MG63 (cell line): ENCODE results near the gene AK5. TPM values are rescaled to one million over a fixed set of nuclear protein-coding genes. Genes with fewer than 3 reads are reported as not detected.
A peak's percentile ranks its signal among the peaks of the same experiment; 100 is the strongest.

ENCODE experiments used
- DNase-seq: peaks from one replicate; pipeline ENCODE4 v3.0.0-alpha.2; 2020
- H3K27me3 ChIP-seq: fragments of 250-450 bp; sonication (Bioruptor Pico); 2 replicates; pipeline ENCODE4 v1.5.1; 2020; ENCODE audit warnings: mild to moderate bottlenecking, moderate library complexity
- H3K36me3 ChIP-seq: fragments of 250-450 bp; sonication (Bioruptor Pico); 2 replicates; pipeline ENCODE4 v1.5.1; 2020; ENCODE audit warnings: mild to moderate bottlenecking, moderate library complexity
- H3K4me3 ChIP-seq: fragments of 250-450 bp; sonication (Bioruptor Pico); 2 replicates; pipeline ENCODE4 v1.5.1; 2020; ENCODE audit warnings: mild to moderate bottlenecking, moderate library complexity
- H3K9me3 ChIP-seq: fragments of 250-450 bp; sonication (Bioruptor Pico); 2 replicates; pipeline ENCODE4 v1.5.1; 2020; ENCODE audit warnings: mild to moderate bottlenecking, moderate library complexity
- total RNA-seq: library from RNA; depleted of rRNA; stranded (reverse); fragments of >200 nt; shearing (Covaris generic); gene quantifications from 2 replicates; pipeline ENCODE4 v1.2.3, GENCODE V29; 2014; ENCODE audit warnings: low replicate concordance

Gene AK5
- total RNA-seq, 1 experiment from 2014 or later, result 10.9 TPM

- no peaks in the 10 kb centered on the region for H3K36me3 ChIP-seq
- no peak overlapping the region for H3K4me3 ChIP-seq
- H3K9me3 ChIP-seq, result no peaks in the 10 kb centered on the region
- DNase-seq, result peak; percentile 21
- H3K27me3 ChIP-seq, result no peaks in the 10 kb centered on the region
These were observed 89.6 kb downstream of the AK5 start for GRCh38 chr1:77371396-77371795.

DNA sequence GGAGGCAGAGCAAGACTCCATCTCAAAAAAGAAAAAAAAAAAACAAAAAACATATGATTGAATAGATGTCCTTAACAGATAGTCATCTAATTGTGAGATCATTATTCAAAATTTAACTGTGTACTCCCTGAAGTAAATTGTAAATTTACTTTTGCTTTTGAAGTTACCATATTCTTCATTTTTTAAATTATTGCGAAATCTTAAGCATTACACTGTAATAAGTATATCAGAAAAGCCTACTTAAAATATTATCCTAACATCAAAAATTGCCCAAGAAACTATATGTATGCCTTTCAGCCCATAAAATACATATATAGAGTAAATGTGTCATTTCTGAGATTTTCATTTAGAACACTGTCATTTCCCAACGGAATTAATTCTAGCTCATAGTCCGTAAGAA is 91.9 kb downstream of the AK5 start:
- Histone ChIP-seq H3K36me3 (no peaks in the 10 kb centered on the region), H3K4me3 (no peak overlapping the region), H3K27me3 (no peaks in the 10 kb centered on the region), H3K9me3 (no peaks in the 10 kb centered on the region)
- no peak for DNase-seq

DNA sequence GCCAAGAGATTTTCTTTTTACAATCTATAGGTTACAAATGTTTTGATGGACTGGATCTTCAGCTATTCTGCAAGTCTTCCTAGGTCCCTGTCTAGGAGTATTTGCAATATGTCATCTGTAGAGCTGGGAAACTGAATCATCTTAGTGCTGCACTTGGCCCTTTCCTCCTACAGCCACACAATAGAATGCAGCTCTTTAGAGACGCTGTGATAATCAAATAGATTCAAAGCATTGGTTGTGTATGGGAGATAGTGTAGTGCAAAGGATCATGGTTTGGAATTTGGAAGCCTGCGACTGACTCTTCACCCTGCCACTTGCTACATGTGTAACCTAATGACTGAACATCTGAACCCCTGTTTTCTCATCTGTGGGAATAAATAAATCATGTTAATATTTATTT is 93.7 kb downstream of the AK5 start:
- Histone ChIP-seq H3K36me3 (no peaks in the 10 kb centered on the region), H3K4me3 (no peak overlapping the region), H3K27me3 (no peaks in the 10 kb centered on the region), H3K9me3 (no peaks in the 10 kb centered on the region)
- no peak for DNase-seq

GRCh38 chr1:77375990-77376389 is 94.2 kb downstream of the AK5 start:
- no peak for DNase-seq
- no peak overlapping the region for H3K4me3 ChIP-seq
- H3K27me3 ChIP-seq, result no peaks in the 10 kb centered on the region
- no peaks in the 10 kb centered on the region for H3K9me3 ChIP-seq
- H3K36me3 ChIP-seq, result no peaks in the 10 kb centered on the region

GRCh38 chr1:77378723-77379535 is 97.1 kb downstream of the AK5 start:
- Histone ChIP-seq H3K27me3 (no peaks in the 10 kb centered on the region), H3K36me3 (no peaks in the 10 kb centered on the region), H3K9me3 (no peaks in the 10 kb centered on the region), H3K4me3 (no peak overlapping the region)
- DNase-seq, result peak; percentile 71

DNA sequence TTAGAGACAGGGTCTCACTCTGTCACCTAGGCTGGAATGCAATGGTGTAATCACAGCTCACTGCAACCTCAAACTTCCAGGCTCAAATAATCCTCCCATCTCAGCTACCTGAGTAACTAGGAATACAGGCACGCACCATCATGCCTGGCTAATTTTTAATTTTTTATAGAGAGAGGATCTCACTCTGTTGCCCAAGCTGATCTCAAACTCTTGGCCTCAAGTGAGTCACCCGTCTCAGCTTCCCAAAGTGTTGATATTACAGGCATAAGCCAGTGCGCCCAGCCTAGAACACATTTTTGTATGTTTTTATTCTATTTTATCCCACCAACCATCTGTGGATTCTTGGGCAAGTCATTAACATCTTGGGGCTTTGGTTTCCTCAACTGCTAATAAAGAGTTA is 100.5 kb downstream of the AK5 start:
- no peak overlapping the region for H3K4me3 ChIP-seq

GRCh38 chr1:77383236-77383635 is 101.4 kb downstream of the AK5 start:
- no peaks in the 10 kb centered on the region for H3K36me3 ChIP-seq
- no peak for DNase-seq
- H3K9me3 ChIP-seq, result no peaks in the 10 kb centered on the region
- H3K27me3 ChIP-seq, result no peaks in the 10 kb centered on the region
- no peak overlapping the region for H3K4me3 ChIP-seq

More for the DNA sequence above, 100.5 kb downstream of the AK5 start:
- Histone ChIP-seq H3K27me3 (no peaks in the 10 kb centered on the region), H3K36me3 (no peaks in the 10 kb centered on the region), H3K9me3 (no peaks in the 10 kb centered on the region)
- no peak for DNase-seq

DNA sequence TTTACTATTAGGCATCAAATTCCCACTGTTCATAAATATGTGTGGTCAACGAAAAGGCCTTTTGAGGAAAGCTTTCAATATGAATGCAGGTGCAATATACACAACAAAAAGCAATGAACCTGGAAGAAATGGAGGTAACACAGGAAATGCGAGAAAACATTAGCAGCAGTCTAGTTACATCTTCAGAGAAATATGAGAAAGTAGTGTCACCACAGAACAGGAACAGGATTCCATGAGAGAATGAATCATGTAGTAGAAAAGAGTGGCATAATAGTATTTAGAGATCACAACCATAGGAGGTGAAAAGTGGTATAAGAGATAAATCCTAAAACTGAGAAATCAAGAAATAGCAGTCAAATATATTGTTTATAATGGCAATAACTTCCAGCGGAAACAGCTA is 103.7 kb downstream of the AK5 start:
- no peaks in the 10 kb centered on the region for H3K9me3 ChIP-seq
- no peak overlapping the region for H3K4me3 ChIP-seq
- no peaks in the 10 kb centered on the region for H3K36me3 ChIP-seq
- DNase-seq, result no peak
- H3K27me3 ChIP-seq, result no peaks in the 10 kb centered on the region

DNA sequence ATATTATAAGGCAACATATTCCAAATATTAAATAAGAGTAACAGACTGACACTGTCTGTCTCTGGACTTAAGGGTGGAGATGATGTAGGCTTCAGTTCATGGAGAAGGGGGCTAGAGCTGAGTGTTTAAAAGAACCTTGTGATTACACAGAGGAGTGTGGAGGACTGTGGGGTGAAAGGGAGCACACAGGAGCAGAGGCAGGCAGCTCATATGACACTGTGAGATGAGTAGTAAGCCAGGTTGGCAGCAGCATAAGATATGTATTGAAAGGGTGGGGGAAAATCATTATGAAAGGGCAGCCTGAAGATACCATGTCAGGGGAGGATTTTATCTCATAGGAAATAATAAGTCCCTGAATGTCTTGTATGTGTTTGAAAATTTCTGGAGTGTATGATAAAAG is 104.5 kb downstream of the AK5 start:
- no peaks in the 10 kb centered on the region for H3K9me3 ChIP-seq
- H3K27me3 ChIP-seq, result no peaks in the 10 kb centered on the region
- H3K4me3 ChIP-seq, result no peak overlapping the region
- DNase-seq, result no peak
- H3K36me3 ChIP-seq, result no peaks in the 10 kb centered on the region

- DNase-seq, result no peak
- no peaks in the 10 kb centered on the region for H3K9me3 ChIP-seq
- no peak overlapping the region for H3K4me3 ChIP-seq
- no peaks in the 10 kb centered on the region for H3K36me3 ChIP-seq
- no peaks in the 10 kb centered on the region for H3K27me3 ChIP-seq
These were observed 105.7 kb downstream of the AK5 start for GRCh38 chr1:77387553-77387952.

GRCh38 chr1:77388661-77389060 is 106.8 kb downstream of the AK5 start:
- DNase-seq, result no peak
- H3K36me3 ChIP-seq, result no peaks in the 10 kb centered on the region; the same call in 1 of the 2 replicates
- no peaks in the 10 kb centered on the region for H3K9me3 ChIP-seq
- H3K27me3 ChIP-seq, result no peaks in the 10 kb centered on the region
- no peak overlapping the region for H3K4me3 ChIP-seq

DNA sequence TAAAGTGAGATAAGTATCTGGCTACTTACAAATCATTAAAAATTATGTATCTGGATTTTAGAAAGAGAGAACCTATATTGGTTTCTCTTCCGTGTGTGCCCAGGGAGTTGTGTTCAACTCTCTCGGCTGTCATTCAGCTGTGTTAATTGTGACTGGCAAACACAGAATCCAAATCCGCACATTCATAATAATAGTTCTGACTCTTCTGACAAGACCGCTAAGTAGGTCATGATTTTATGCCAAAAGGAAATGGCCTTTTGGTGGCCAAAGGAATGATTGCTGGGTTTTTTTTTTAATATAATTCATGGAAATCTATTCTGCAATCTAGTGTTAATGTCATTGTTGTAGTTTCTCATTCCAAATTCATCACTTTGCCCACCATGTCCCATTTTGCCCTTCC is 110.7 kb downstream of the AK5 start:
- no peaks in the 10 kb centered on the region for H3K27me3 ChIP-seq
- no peaks in the 10 kb centered on the region; the same call in 1 of the 2 replicates for H3K36me3 ChIP-seq
- no peak for DNase-seq
- no peaks in the 10 kb centered on the region for H3K9me3 ChIP-seq
- no peak overlapping the region for H3K4me3 ChIP-seq

GRCh38 chr1:77394166-77394565 is 112.3 kb downstream of the AK5 start:
- no peak for DNase-seq
- Histone ChIP-seq H3K9me3 (no peaks in the 10 kb centered on the region), H3K36me3 (no peaks in the 10 kb centered on the region; the same call in 1 of the 2 replicates), H3K4me3 (no peak overlapping the region), H3K27me3 (no peaks in the 10 kb centered on the region)

- DNase-seq, result no peak
- no peaks in the 10 kb centered on the region for H3K9me3 ChIP-seq
- no peaks in the 10 kb centered on the region for H3K27me3 ChIP-seq
- H3K4me3 ChIP-seq, result no peak overlapping the region
- no peaks in the 10 kb centered on the region; the same call in 1 of the 2 replicates for H3K36me3 ChIP-seq
These were observed 113.2 kb downstream of the AK5 start for GRCh38 chr1:77395051-77395450.

GRCh38 chr1:77398152-77398551 is 116.3 kb downstream of the AK5 start:
- Histone ChIP-seq H3K27me3 (no peaks in the 10 kb centered on the region), H3K9me3 (no peaks in the 10 kb centered on the region), H3K4me3 (no peak overlapping the region), H3K36me3 (no peaks in the 10 kb centered on the region; the same call in 1 of the 2 replicates)
- no peak for DNase-seq

- Histone ChIP-seq H3K4me3 (no peak overlapping the region), H3K27me3 (no peaks in the 10 kb centered on the region), H3K36me3 (no peaks in the 10 kb centered on the region), H3K9me3 (no peaks in the 10 kb centered on the region)
- DNase-seq, result no peak
These were observed 117.6 kb downstream of the AK5 start for GRCh38 chr1:77399250-77400086.

- H3K36me3 ChIP-seq, result no peaks in the 10 kb centered on the region
- H3K4me3 ChIP-seq, result no peak overlapping the region
- no peaks in the 10 kb centered on the region for H3K27me3 ChIP-seq
- H3K9me3 ChIP-seq, result no peaks in the 10 kb centered on the region
- no peak for DNase-seq
These were observed 119.0 kb downstream of the AK5 start for GRCh38 chr1:77400781-77401180.

GRCh38 chr1:77401384-77401783 is 119.6 kb downstream of the AK5 start:
- no peaks in the 10 kb centered on the region for H3K36me3 ChIP-seq
- DNase-seq, result no peak
- H3K4me3 ChIP-seq, result no peak overlapping the region

More at GRCh38 chr1:77401384-77401783, 119.6 kb downstream of the AK5 start:
- Histone ChIP-seq H3K27me3 (no peaks in the 10 kb centered on the region), H3K9me3 (no peaks in the 10 kb centered on the region)
